ENCODE data around the gene RGS9.

- TF ChIP-seq CTCF (IDR thresholded peaks at IDR 0.05) (no peak), POLR2A (IDR thresholded peaks at IDR 0.05) (no peak)
Measured at GRCh38 chr17:65163990-65164495, 26.9 kb downstream of the RGS9 start.

Data from Peyer's patch (tissue), 4 donors.